K562 (cell line): Measurements from ENCODE around the gene SCRN2. TPM values are rescaled to one million over a fixed set of nuclear protein-coding genes. Genes with fewer than 3 reads are reported as not detected.

Source experiments
- ATAC-seq: fragments of 200-7000 bp; cut with Tn5 transposase; 3 replicates; pipeline ENCODE4 v1.9.1; 2020; ENCODE audit warnings: moderate library complexity
- BruUV-seq: library from RNA; stranded (reverse); fragments of 400-500 nt; replicated peaks from 2 replicates; lab custom pipeline; 2021; lab: Mats Ljungman, UMichigan
- CTCF ChIA-PET: fragments of 300-600 bp; formaldehyde crosslinking; extraction: SDS; loops from one replicate; lab custom pipeline; 2021; ENCODE audit warnings: low intra/inter-chr PET ratio; lab: Yijun Ruan, JAX
- POLR2A ChIA-PET: fragments of 300-600, 350-650 bp; sonication (Branson Sonifier 250); formaldehyde crosslinking; extraction: SDS; loops from one replicate; lab custom pipeline; 2021; ENCODE audit warnings: antibody characterized with exemption, inconsistent platforms; lab: Yijun Ruan, JAX
- DNase-seq, 4 experiments: peaks; one replicate each; pipeline versions ENCODE4 v3.0.0 to v3.0.0-alpha.2; 2011 to 2018; ENCODE audit warnings: low spot score in 3 of 4, mixed read lengths in 3 of 4; ENCODE audit errors: extremely low read depth in 1 of 4
- FAIRE-seq: peaks from 2 replicates; lab custom pipeline; 2011; peaks lifted over from hg19 to GRCh38; lab: Jason Lieb, UNC
- H2AFZ ChIP-seq: 2 replicates; pipeline ENCODE4 v1.6.0; 2011; ENCODE audit warnings: low read depth, low read length, control low read depth, inconsistent platforms
- H3K27ac ChIP-seq: fragments of 200-600 bp; 3 replicates; pipeline ENCODE4 v1.8.0; 2011; ENCODE audit warnings: low read depth, mild to moderate bottlenecking, control low read depth, inconsistent platforms, low read length, moderate library complexity, mixed read lengths; ENCODE audit errors: extremely low read depth
- H3K27me3 ChIP-seq, 2 experiments: fragments of 300-600 bp in 1 of 2; 2 replicates in 1 of 2; 3 replicates in 1 of 2; pipeline versions ENCODE4 v1.6.0 to v1.8.0; 2011; ENCODE audit warnings: inconsistent platforms in 2 of 2, low read length in 2 of 2, mild to moderate bottlenecking in 1 of 2, mixed read lengths in 1 of 2, moderate library complexity in 1 of 2; ENCODE audit not compliant: control insufficient read depth in 2 of 2, insufficient read depth in 2 of 2
- H3K36me3 ChIP-seq: fragments of 300-600 bp; 3 replicates; pipeline ENCODE4 v1.8.0; 2011; ENCODE audit warnings: mild to moderate bottlenecking, low read length, inconsistent platforms; ENCODE audit not compliant: control insufficient read depth, insufficient read depth
- H3K4me1 ChIP-seq, 2 experiments: fragments of 200-600 bp in 1 of 2; replicated peaks in 1 of 2; 2 replicates in 1 of 2; 3 replicates in 1 of 2; pipeline versions ENCODE4 v1.5.1 to v1.8.0; 2011; ENCODE audit warnings: inconsistent platforms in 2 of 2, low read length in 2 of 2, mild to moderate bottlenecking in 1 of 2, mixed read lengths in 1 of 2, moderate library complexity in 1 of 2; ENCODE audit not compliant: control insufficient read depth in 2 of 2, insufficient read depth in 2 of 2
- H3K4me2 ChIP-seq: 2 replicates; pipeline ENCODE4 v1.6.1; 2011; ENCODE audit warnings: low read length, control low read depth, inconsistent platforms, mixed read lengths; ENCODE audit not compliant: insufficient read depth
- H3K4me3 ChIP-seq: fragments of 200-600 bp; sonication (generic), shearing (Covaris generic); 2 replicates; pipeline ENCODE4 v1.5.1; 2016; ENCODE audit warnings: control low read depth, inconsistent platforms
- H3K79me2 ChIP-seq: fragments of 200-600 bp; 3 replicates; pipeline ENCODE4 v1.8.0; 2011; ENCODE audit warnings: low read length, inconsistent platforms; ENCODE audit not compliant: control insufficient read depth, insufficient read depth
- H3K9ac ChIP-seq, 2 experiments: 2 replicates each; pipeline versions ENCODE4 v1.6.0 to v1.6.1; 2011; ENCODE audit warnings: low read depth in 2 of 2, low read length in 2 of 2, control low read depth in 1 of 2, inconsistent platforms in 1 of 2, mild to moderate bottlenecking in 1 of 2, mixed read lengths in 1 of 2; ENCODE audit not compliant: insufficient read depth in 1 of 2
- H3K9me1 ChIP-seq: one replicate; pipeline ENCODE4 v1.6.0; 2011; ENCODE audit warnings: inconsistent platforms, mild to moderate bottlenecking, low read length, moderate library complexity; ENCODE audit not compliant: control insufficient read depth, insufficient read depth
- H3K9me3 ChIP-seq: replicated peaks from 2 replicates; pipeline ENCODE4 v1.5.1; 2011; ENCODE audit warnings: low read depth, low read length, inconsistent platforms; ENCODE audit not compliant: control insufficient read depth, insufficient read depth
- H4K20me1 ChIP-seq: replicated peaks from 2 replicates; pipeline ENCODE4 v1.6.1; 2011; ENCODE audit warnings: low read length, inconsistent platforms, mixed read lengths; ENCODE audit not compliant: control insufficient read depth, insufficient read depth
- ATF1 ChIP-seq, 2 experiments: fragments of 450-650 bp in 1 of 2; IDR thresholded peaks; 2 replicates each; pipeline ENCODE4 v1.6.1; 2016; ENCODE audit warnings: missing compliant biosample characterization in 1 of 2, missing genetic modification characterization in 1 of 2
- BDP1 ChIP-seq: IDR thresholded peaks from 3 replicates; pipeline ENCODE4 v1.6.1; 2011; ENCODE audit not compliant: insufficient read length, insufficient read depth
- FOXM1 ChIP-seq, 2 experiments: fragments of 450-650 bp in 1 of 2; sonication (generic) in 1 of 2; formaldehyde crosslinking in 1 of 2; IDR thresholded peaks; 2 replicates each; pipeline versions ENCODE4 v1.6.1 to v1.9.0; 2017 to 2022; ENCODE audit warnings: low read depth in 2 of 2, mild to moderate bottlenecking in 2 of 2, missing genetic modification reagents in 1 of 2, moderate library complexity in 1 of 2
- TSHZ1 ChIP-seq: fragments of 250-450 bp; sonication (Bioruptor Pico); IDR thresholded peaks from 2 replicates; pipeline ENCODE4 v1.4.0; 2020; ENCODE audit warnings: mild to moderate bottlenecking, moderate library complexity
- WGBS: fragments of 100-300 bp; shearing (Covaris generic); methylation state at CpG from one replicate; pipeline ENCODE4 v1.1.6; 2016; ENCODE audit warnings: low coverage, mixed read lengths; ENCODE audit not compliant: insufficient coverage; ENCODE audit errors: missing lambda C conversion rate; 5-methylcytosine and 5-hydroxymethylcytosine counted together
- in situ Hi-C: fragments of 300-500 bp; cut with MboI; formaldehyde crosslinking; loops from 4 replicates; pipeline ENCODE4 v1.15.0; 2018; ENCODE audit warnings: inconsistent platforms, mixed read lengths
- intact Hi-C: fragments of 100-400 bp; cut with micrococcal nuclease; formaldehyde crosslinking; loops from 2 replicates; pipeline ENCODE4 v1.14.2; 2022
- polyA plus RNA-seq, 8 experiments: library from polyadenylated mRNA; depleted of rRNA in 4 of 8; stranded (reverse) in 5 of 8; unstranded in 3 of 8; fragments of >200 nt; fragmentation: Nextera tagmentation in 2 of 8; fragmentation: Illumina TruSeq in 1 of 8; extraction: Ambion mirVana in 2 of 8; extraction: Trizol in 1 of 8; gene quantifications; 2 replicates each; pipeline versions ENCODE4 v1.2.1 to v1.2.3, GENCODE V29; 2011 to 2014; ENCODE audit warnings: inconsistent platforms in 1 of 8, missing spikeins in 1 of 8
- total RNA-seq, 7 experiments: library from RNA; depleted of rRNA in 6 of 7; stranded (reverse); fragments of >200 nt in 6 of 7; fragmentation: Illumina TruSeq in 2 of 7; extraction: Trizol in 2 of 7; gene quantifications; 2 replicates each; pipeline versions ENCODE4 v1.2.1 to v1.2.3, GENCODE V29; 2011 to 2021; ENCODE audit warnings: low replicate concordance in 1 of 7

Gene SCRN2
- total and polyA plus RNA-seq, 9 of the 15 experiments (the other 6 are each of a cell fraction or from before 2014, with no cell fraction given): 0.25 to 32.9 (median 13.6) TPM

- CTCF ChIA-PET: no interaction called here
- WGBS: 93% methylated on average over 10 of the region's 10 CpGs
- H3K79me2 ChIP-seq: peaks cover 9% of the 10 kb centered on the region
These were observed 24.1 kb downstream of the SCRN2 start for GRCh38 chr17:47816947-47817346.

More at GRCh38 chr17:47816947-47817346, 24.1 kb downstream of the SCRN2 start:
- peaks cover 44% of the 10 kb centered on the region; the same call in 2 of the 3 replicates for H3K36me3 ChIP-seq
- no peak overlapping the region for H3K27ac ChIP-seq
- H3K9me3 ChIP-seq: no peaks in the 10 kb centered on the region
- H3K4me1 ChIP-seq: peaks cover 13 to 32% of the 10 kb centered on the region in 2 experiments
- in situ Hi-C loops (no loop called here), intact Hi-C loops (no loop called here)
- DNase-seq (no peak), FAIRE-seq (no peak), ATAC-seq (no peak)
- H4K20me1 ChIP-seq: no peaks in the 10 kb centered on the region
- H3K4me3 ChIP-seq: no peak overlapping the region
- H3K4me2 ChIP-seq: no peak overlapping the region
- TF ChIP-seq BDP1: no peak
- TF ChIP-seq ATF1 (CRISPR knock-in tag; IDR thresholded peaks at IDR 0.05): no peak
- no peak for TF ChIP-seq ATF1 (tag; IDR thresholded peaks at IDR 0.05)
- TF ChIP-seq FOXM1 (IDR thresholded peaks at IDR 0.05; ENCODE audit: low read depth): no peak
- no peak for TF ChIP-seq FOXM1 (CRISPR knock-in tag; IDR thresholded peaks at IDR 0.05; ENCODE audit: low read depth)
- no peak for TF ChIP-seq TSHZ1 (CRISPR knock-in tag)
- POLR2A ChIA-PET: no interaction called here
- no peak overlapping the region for H3K9ac ChIP-seq
- no peak overlapping the region for H2AFZ ChIP-seq
- H3K9me1 ChIP-seq: no peaks in the 10 kb centered on the region
- no TSS peak for BruUV-seq
- H3K27me3 ChIP-seq: no peaks in the 10 kb centered on the region
